ENCODE data around the gene PDZRN4.

- TF ChIP-seq POLR2A (IDR thresholded peaks at IDR 0.05) (no peak), CTCF (IDR thresholded peaks at IDR 0.05) (no peak)
Measured at GRCh38 chr12:41604830-41605229, 416.7 kb downstream of the PDZRN4 start.
